PC-9 (cell line): ENCODE results near the gene GJB4.

Source experiments
- CTCF ChIP-seq: fragments of 200-600 bp; sonication (generic); conservative IDR thresholded peaks from 2 replicates; pipeline ENCODE4 v1.6.1; 2017; ENCODE audit warnings: mixed run types, antibody characterized with exemption, mild to moderate bottlenecking, moderate library complexity
- EZH2 ChIP-seq: fragments of 200-600 bp; sonication (generic); IDR thresholded peaks from 2 replicates; pipeline ENCODE4 v1.8.0; 2017; ENCODE audit warnings: antibody characterized with exemption, low read depth

- TF ChIP-seq CTCF (no peak), EZH2 (no peak)
These were observed 4.4 kb upstream of the GJB4 start, which contains the start of gene GJB5 for GRCh38 chr1:34754964-34755637.
